HG03135 (cell line): ENCODE results near the gene CSMD2.

Experiments used
- ATAC-seq: cut with Tn5 transposase; IDR thresholded peaks from one replicate; pipeline ENCODE4 v1.9.1; 2021; ENCODE audit warnings: mild to moderate bottlenecking, moderate library complexity; ENCODE audit not compliant: unreplicated experiment

The CSMD2 gene

GRCh38 chr1:33914531-33914930, 250.5 kb downstream of the CSMD2 start:
- no peak for ATAC-seq

DNA sequence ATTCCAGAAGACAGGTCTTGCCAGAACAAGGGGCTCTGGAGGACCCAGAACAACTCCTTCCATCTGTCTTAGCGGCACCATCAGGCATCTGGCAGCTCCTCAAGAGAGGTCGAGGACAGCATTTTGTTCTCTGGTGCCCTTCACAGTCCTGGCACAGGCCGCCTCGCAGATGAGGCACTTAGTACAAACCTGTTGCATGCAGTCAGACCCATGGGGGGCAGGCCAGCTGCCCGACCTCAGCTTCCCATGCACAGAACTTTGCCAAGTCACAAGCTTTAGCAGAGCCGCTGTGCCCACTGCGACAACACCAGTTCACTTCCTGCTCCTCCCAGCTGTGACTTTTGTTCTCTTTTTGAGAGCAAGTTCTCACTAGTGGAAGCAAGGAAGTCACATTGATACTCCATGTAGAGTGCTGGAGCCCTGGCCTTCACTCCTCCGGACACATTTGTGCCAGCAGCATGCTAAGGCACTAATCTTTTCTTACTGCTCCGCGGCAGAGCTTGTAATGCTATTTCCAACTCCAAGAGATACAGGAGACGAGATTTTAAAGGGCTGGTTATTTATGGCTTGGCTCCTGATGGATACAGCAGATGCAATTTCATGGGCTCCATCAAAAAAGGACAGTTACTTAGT, 256.6 kb downstream of the CSMD2 start:
- no peak for ATAC-seq

DNA sequence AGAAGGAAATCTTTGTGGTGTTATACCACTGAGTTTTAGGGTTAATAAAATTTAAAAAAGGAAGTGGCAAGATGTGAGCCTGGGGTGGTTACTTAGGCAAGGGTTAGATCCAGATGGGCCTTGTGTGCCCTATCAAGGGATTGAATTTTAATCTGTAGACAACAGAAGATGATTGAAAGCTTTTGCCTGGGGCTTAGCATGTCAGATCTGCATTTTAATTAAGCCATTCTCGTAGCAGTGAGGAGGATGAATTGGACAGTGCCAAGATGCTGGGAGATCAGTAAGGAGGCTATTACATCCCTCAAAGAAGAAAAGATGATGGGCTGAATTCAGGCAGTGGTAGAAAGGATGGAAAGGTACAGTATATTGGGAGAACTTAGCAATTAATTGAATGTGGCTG, 258.9 kb downstream of the CSMD2 start:
- no peak for ATAC-seq

DNA sequence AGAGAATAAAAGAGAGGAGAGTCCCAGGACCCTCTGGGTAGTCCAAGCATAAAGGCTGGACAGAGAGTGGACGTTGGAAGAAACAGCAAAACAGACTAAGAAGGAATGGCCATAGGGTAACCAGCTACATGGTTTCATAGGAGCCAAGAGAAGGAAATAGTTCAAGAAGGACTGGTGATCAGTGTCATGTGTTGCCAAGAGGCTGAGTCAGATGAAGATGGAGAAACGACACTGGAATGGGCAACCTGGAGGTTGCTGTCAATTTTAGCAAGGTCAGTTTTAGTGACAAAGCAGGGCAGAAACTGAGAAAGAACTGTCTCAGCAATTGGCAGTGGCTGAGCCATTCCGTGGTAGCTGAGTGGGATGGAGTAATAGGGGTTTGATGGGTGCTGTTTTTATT, 259.8 kb downstream of the CSMD2 start:
- no peak for ATAC-seq

DNA sequence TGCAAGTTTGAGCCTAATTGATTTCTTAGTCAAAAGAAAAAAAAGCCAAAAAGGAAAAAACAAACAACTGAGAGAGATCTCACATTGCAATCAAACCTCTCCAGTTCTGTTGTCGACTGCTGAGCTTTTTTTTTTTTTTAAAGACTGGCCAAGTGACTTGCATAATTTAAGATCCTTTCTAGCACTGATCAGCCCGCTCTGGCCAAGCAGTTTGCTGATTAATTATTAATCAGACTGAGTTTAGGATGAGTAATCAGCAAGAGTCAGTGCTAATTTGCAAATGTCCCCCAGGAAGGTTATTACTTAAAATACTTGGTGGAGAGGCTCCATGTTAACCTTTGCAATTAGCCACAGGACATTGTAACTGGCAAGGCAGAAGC, 261.8 kb downstream of the CSMD2 start:
- ATAC-seq = peak; percentile 74

DNA sequence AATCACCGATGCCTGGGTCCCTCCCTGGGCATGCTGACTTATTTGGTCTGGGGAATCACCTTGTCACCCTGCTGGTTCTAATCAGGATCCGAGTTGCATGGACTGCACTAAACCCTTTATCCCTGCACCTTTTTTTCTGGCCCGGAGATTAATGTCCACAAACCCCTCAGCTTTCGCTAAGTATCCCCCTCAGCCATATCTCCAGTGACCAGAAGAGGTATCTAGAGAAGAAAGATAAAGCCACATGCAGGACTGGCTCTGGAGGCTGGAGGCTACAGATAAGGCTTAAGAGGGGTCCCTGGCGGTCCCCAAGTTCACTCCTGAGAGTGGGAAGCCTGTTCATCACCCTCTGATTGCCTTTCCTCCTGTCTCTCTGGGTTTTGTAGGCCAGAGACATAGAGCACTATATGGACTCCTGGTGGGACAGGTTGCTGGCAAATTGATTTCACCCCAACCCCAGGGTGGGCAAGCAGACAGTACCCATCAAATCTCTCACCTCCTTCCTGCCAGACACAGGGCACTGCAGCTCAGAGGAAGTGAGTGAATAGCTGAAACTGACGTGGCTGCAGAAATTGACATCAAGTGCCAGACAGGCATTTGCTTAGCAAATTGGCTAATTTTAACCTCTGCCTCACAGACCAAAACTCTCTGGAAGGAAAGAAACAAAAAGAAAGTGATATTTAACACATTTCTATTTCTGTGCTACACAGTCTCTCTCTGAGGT, 262.4 kb downstream of the CSMD2 start:
- peak; percentile 78 for ATAC-seq

GRCh38 chr1:33899746-33900145, 265.3 kb downstream of the CSMD2 start:
- no peak for ATAC-seq

DNA sequence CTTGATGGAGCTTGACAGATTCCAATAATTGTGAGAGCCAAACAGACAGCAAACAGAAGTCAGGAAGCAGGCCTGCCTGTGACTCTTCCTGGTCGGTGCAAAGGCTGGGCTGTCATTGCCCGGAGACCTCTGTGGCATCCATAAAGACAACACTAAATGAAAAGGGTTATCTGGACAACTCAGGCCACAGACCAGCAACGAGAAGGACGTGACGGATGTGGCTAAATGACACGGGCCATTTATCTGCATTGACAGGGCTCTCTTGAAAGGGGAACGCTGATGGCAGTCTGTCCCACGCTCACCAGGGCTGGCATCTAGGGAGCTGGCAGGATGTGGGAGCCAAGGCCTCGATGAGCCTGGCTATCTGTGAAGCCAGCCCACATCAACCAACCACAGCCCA, 266.1 kb downstream of the CSMD2 start:
- ATAC-seq = no peak

- no peak for ATAC-seq
These were observed 266.6 kb downstream of the CSMD2 start for GRCh38 chr1:33898406-33898805.

- no peak for ATAC-seq
These were observed 267.8 kb downstream of the CSMD2 start for GRCh38 chr1:33897092-33897725.

- no peak for ATAC-seq
These were observed 269.1 kb downstream of the CSMD2 start for GRCh38 chr1:33895976-33896375.

GRCh38 chr1:33895396-33895795, 269.6 kb downstream of the CSMD2 start:
- ATAC-seq = no peak

DNA sequence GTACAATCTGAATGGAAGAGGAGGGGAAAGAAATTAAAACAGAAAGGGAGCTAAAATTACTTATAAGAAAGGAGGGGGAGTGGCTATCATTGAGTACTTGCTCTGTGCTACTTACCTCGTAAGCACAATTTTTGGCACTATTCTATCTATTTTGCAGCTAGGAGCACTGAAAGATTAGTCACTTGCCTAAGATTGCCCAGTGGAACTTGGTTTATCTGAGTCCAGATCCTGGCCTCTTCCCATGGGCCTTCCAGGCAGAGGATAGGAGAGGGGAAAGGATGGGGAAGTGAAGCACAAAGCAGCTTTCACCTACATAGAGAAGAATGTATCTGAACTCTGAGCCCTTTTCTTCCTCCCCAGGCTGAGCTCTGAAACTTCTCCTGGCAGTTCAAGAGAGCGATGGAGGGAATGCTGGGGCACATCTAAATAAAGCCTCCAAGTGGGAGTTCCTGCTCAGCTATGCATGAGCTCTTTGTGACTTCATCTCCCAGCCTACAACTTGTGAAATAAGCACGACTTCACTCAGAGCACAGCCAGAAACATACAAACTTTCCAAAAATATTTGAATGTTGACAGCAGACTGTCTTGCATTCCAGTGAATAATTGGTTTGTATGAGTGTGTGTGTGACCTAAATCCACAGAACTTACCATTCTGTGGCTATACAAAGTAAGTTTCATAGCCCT, 271.7 kb downstream of the CSMD2 start:
- no peak for ATAC-seq

GRCh38 chr1:33886496-33886895, 278.5 kb downstream of the CSMD2 start:
- no peak for ATAC-seq

- ATAC-seq = no peak
These were observed 284.7 kb downstream of the CSMD2 start for GRCh38 chr1:33880305-33880704.

DNA sequence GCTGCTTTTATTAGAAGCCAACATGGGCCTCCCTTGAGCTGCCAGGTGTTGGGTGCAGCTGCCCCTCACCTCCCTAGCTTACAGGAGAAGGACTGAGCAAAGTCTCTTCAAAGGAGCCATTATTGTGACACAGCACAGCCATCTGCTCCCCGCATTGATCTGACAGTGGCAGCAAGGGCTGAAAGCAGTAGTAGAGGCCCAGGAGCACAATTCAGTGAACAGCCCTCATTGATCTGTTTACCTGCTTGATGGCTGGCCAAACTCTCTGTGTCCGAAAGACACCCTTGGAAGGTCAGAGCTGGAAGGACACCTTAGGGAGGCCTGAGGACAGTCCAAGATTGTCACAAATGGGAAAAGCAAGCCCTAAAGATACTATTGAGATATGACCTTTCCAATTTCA, 286.6 kb downstream of the CSMD2 start:
- no peak for ATAC-seq

- ATAC-seq = no peak
These were observed 287.9 kb downstream of the CSMD2 start for GRCh38 chr1:33876970-33877650.

DNA sequence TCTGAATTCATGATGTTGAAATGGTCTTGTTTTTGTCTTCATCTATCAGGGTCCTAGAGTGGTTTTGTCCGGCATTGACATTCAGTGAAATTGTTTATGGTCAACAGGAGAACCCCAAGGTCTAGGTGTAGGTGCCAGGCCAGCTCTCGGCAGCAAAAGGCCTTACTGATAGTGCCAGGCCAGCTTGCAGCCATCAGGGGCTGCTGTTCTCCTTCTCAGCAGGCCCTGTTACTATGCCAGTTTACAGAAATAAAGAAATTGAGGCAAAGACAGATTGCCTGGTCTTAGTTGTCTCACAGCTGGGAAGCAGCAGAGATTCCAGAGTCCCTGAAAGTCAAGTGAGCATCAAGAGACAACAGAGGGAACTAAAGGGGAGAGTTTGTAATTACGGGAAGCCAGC, 289.2 kb downstream of the CSMD2 start:
- no peak for ATAC-seq

DNA sequence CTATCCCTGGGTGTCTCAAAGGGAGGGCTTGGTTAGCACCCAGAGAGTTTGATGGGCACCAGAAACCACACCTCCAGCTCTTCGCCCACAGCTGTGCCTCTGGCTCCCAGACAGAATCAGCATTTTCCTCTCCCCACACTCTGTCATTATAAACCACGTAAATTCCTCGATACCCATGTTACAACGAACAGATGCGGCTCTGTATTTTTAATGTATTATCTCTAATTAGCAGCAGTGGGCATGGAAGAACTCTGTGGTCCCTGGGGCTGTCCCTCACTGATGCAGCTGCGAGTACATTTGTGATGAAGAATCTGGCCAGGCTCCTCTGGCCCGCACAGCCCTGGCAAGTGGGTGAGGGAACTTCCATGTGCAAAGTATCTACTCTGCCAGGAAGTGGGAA, 290.4 kb downstream of the CSMD2 start:
- ATAC-seq = no peak

- ATAC-seq = no peak
These were observed 292.3 kb downstream of the CSMD2 start for GRCh38 chr1:33872683-33873082.

DNA sequence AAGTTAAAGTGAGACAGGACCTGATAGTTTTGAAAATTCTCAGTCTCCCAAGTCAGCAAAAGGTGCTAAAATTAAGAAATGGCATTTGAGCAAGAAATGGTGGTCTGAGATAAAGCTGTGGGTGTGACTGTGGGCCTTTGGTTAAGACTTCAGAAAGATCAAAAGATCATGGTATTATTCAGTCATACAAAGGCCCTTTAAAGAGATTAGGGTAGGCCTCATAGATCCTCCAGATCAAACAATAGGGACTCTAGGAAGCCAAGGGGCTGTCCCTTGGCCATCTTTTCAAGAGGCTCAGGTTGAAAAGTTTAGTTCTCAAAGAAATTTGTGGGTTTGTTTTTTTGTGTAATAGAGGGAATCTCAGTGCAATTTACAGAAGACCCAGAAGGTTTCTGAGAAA, 292.8 kb downstream of the CSMD2 start:
- no peak for ATAC-seq
